ENCODE data around the gene NCK2. TPM values are rescaled to one million over a fixed set of nuclear protein-coding genes. Genes with fewer than 3 reads are reported as not detected.

The NCK2 gene
- polyA plus RNA-seq, 3 donors: 2.5 to 18.2 (median 7.6) TPM

DNA sequence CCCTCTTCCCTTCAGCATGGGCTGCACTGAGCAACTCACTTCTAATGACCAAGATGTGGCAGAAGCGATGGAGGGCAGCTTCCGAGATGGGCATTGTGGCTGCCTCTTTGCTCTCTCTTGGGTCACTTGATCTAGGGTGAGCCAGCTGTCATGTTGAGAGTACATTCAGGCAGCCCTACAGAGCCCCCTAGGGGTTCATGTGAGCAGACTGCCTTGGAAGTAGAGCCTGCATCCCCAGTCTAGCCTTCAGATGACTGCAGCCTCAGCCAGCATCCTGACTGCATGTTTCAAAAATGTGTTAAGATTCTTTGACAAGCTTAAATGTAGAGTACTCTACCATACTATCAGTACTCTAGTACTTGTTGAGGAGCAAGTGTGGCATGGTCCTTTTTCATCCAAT lies 143.9 kb downstream of the NCK2 start:
- H3K4me1 ChIP-seq (ENCODE audit: control insufficient read depth in 1 of 2, insufficient read depth in 2 of 2, low read length in 2 of 2): no peaks in the 10 kb centered on the region
- H3K36me3 Mint-ChIP-seq: peaks cover 23 to 32% of the 10 kb centered on the region in 2 donors
- peaks cover 0 to 8% (median 2%) of the 10 kb centered on the region in 7 donors for H3K9me3 Mint-ChIP-seq

DNA sequence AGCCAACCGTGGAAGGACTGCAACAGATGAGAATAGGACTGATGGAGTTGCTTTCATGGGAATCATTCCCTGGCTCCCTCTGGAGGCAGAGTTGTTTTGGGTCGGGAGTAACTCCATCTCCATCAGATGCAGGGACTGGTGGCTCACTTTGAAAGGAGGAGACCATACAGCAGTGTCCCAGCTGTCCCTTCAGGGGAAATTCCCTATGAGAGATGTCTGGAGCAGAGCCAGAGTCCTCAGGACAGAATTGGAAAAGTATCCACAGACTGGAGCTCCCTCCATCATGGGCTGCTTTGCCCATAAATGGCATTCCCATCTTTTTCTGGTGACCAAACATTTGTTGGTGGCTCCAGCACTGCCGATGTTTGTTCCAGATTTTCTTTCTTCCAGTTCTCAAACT lies 144.3 kb downstream of the NCK2 start:
- Histone ChIP-seq H4K20me1 (ENCODE audit: insufficient read depth, low read length) (peaks cover 15% of the 10 kb centered on the region), H2AFZ (ENCODE audit: insufficient read depth, low read depth, low read length, poor library complexity, severe bottlenecking) (no peak overlapping the region), H3K4me1 (ENCODE audit: control insufficient read depth in 1 of 2, insufficient read depth in 2 of 2, low read length in 2 of 2) (no peaks in the 10 kb centered on the region), H3K9me3 (replicated peaks in 1 of 2; ENCODE audit: control insufficient read depth in 1 of 2, insufficient read depth in 1 of 2, low read length in 2 of 2) (peaks cover 0 to 5% of the 10 kb centered on the region in 2 donors), H3K4me3 (replicated peaks in 1 of 3; ENCODE audit: low read depth in 2 of 3, low read length in 3 of 3) (no peak overlapping the region), H3K27me3 (ENCODE audit: control insufficient read depth in 2 of 2, insufficient read depth in 2 of 2, low read length in 2 of 2) (no peaks in the 10 kb centered on the region), H3K27ac (ENCODE audit: low read depth in 1 of 2, low read length in 2 of 2) (no peak overlapping the region), H3K79me2 (ENCODE audit: insufficient read depth, low read length) (peaks cover 12% of the 10 kb centered on the region), H3K4me2 (replicated peaks; ENCODE audit: extremely low read depth, low read length, poor library complexity, severe bottlenecking) (no peak overlapping the region), H3K36me3 (replicated peaks in 1 of 2; ENCODE audit: control insufficient read depth in 1 of 2, insufficient read depth in 2 of 2, low read length in 2 of 2) (peaks cover 9 to 24% of the 10 kb centered on the region in 2 donors), H3K9ac (ENCODE audit: insufficient read depth, low read length, poor library complexity, severe bottlenecking) (no peak overlapping the region)
- no peak for DNase-seq
- Mint-ChIP-seq H3K4me3 (no peak overlapping the region), H3K36me3 (peaks cover 22 to 36% of the 10 kb centered on the region in 2 donors), H3K4me1 (no peaks in the 10 kb centered on the region), H3K9me3 (peaks cover 0 to 8% (median 2%) of the 10 kb centered on the region in 7 donors), H3K27me3 (ENCODE audit: low read depth in 3 of 3) (no peaks in the 10 kb centered on the region), H3K27ac (no peak overlapping the region)
- TF ChIP-seq, protein P1, sequence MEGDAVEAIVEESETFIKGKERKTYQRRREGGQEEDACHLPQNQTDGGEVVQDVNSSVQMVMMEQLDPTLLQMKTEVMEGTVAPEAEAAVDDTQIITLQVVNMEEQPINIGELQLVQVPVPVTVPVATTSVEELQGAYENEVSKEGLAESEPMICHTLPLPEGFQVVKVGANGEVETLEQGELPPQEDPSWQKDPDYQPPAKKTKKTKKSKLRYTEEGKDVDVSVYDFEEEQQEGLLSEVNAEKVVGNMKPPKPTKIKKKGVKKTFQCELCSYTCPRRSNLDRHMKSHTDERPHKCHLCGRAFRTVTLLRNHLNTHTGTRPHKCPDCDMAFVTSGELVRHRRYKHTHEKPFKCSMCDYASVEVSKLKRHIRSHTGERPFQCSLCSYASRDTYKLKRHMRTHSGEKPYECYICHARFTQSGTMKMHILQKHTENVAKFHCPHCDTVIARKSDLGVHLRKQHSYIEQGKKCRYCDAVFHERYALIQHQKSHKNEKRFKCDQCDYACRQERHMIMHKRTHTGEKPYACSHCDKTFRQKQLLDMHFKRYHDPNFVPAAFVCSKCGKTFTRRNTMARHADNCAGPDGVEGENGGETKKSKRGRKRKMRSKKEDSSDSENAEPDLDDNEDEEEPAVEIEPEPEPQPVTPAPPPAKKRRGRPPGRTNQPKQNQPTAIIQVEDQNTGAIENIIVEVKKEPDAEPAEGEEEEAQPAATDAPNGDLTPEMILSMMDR (IDR thresholded peaks at IDR 0.05): no peak
- 93% methylated on average over 3 of the region's 3 CpGs for WGBS (ENCODE audit: insufficient coverage)
- intact Hi-C loops (cut with micrococcal nuclease): no loop called here

More for the DNA sequence above, 143.9 kb downstream of the NCK2 start:
- Histone ChIP-seq H3K27ac (ENCODE audit: low read depth in 1 of 2, low read length in 2 of 2) (no peak overlapping the region), H3K79me2 (ENCODE audit: insufficient read depth, low read length) (peaks cover 12% of the 10 kb centered on the region), H3K9ac (ENCODE audit: insufficient read depth, low read length, poor library complexity, severe bottlenecking) (no peak overlapping the region), H3K27me3 (ENCODE audit: control insufficient read depth in 2 of 2, insufficient read depth in 2 of 2, low read length in 2 of 2) (no peaks in the 10 kb centered on the region), H2AFZ (ENCODE audit: insufficient read depth, low read depth, low read length, poor library complexity, severe bottlenecking) (no peak overlapping the region), H3K4me2 (replicated peaks; ENCODE audit: extremely low read depth, low read length, poor library complexity, severe bottlenecking) (no peak overlapping the region), H3K36me3 (replicated peaks in 1 of 2; ENCODE audit: control insufficient read depth in 1 of 2, insufficient read depth in 2 of 2, low read length in 2 of 2) (peaks cover 5 to 22% of the 10 kb centered on the region in 2 donors), H4K20me1 (ENCODE audit: insufficient read depth, low read length) (peaks cover 15% of the 10 kb centered on the region), H3K4me3 (replicated peaks in 1 of 3; ENCODE audit: low read depth in 2 of 3, low read length in 3 of 3) (no peak overlapping the region), H3K9me3 (replicated peaks in 1 of 2; ENCODE audit: control insufficient read depth in 1 of 2, insufficient read depth in 1 of 2, low read length in 2 of 2) (peaks cover 0 to 5% of the 10 kb centered on the region in 2 donors)
- 100% methylated on average over 1 of the region's 2 CpGs for WGBS (ENCODE audit: insufficient coverage)
- Mint-ChIP-seq H3K4me1 (no peaks in the 10 kb centered on the region), H3K27ac (no peak overlapping the region), H3K27me3 (ENCODE audit: low read depth in 3 of 3) (no peaks in the 10 kb centered on the region), H3K4me3 (no peak overlapping the region)
- intact Hi-C loops (cut with micrococcal nuclease): no loop called here
- DNase-seq: peak in 2 of 3 donors; percentile 21 to 24
- TF ChIP-seq, protein P1 (IDR thresholded peaks at IDR 0.05): peak; percentile 40

All from CD14-positive monocyte (primary cell).